IPS-NIHi7 (cell line): Measurements from ENCODE around the gene MYO10.
"Not testable (repeated sequence)": the region's sequence is repeated elsewhere in the genome, so short reads cannot be mapped to it uniquely, and the experiment has no call there.

Experiments
- DNase-seq: peaks from one replicate; pipeline ENCODE4 v3.0.0; 2012; ENCODE audit warnings: mixed read lengths; ENCODE audit errors: extremely low spot score

The MYO10 gene

GRCh38 chr5:16886793-16887345 lies 49.2 kb downstream of the MYO10 start:
- no peak for DNase-seq

GRCh38 chr5:16886366-16886736 lies 49.7 kb downstream of the MYO10 start:
- DNase-seq, result no peak

GRCh38 chr5:16885635-16886365 lies 50.3 kb downstream of the MYO10 start:
- no peak for DNase-seq

- no peak for DNase-seq
Observed at GRCh38 chr5:16884595-16884994, 51.5 kb downstream of the MYO10 start.

- no peak for DNase-seq
Observed at GRCh38 chr5:16883806-16884205, 52.3 kb downstream of the MYO10 start.

- DNase-seq, result no peak
Observed at GRCh38 chr5:16883176-16883575, 52.9 kb downstream of the MYO10 start.

GRCh38 chr5:16881251-16881650 lies 54.8 kb downstream of the MYO10 start:
- no peak for DNase-seq

- DNase-seq, result no peak
Observed at GRCh38 chr5:16880547-16880946, 55.5 kb downstream of the MYO10 start.

- no peak for DNase-seq
Observed at GRCh38 chr5:16879650-16880049, 56.4 kb downstream of the MYO10 start.

- DNase-seq, result no peak
Observed at GRCh38 chr5:16879191-16879590, 56.9 kb downstream of the MYO10 start.

- no peak for DNase-seq
Observed at GRCh38 chr5:16877267-16877935, 58.7 kb downstream of the MYO10 start.

GRCh38 chr5:16874424-16874823 lies 61.7 kb downstream of the MYO10 start:
- DNase-seq, result not testable (repeated sequence)

GRCh38 chr5:16871746-16872339 lies 64.2 kb downstream of the MYO10 start:
- DNase-seq, result no peak

GRCh38 chr5:16870878-16871277 lies 65.2 kb downstream of the MYO10 start:
- DNase-seq, result no peak

- no peak for DNase-seq
Observed at GRCh38 chr5:16869821-16870796, 66.0 kb downstream of the MYO10 start.

GRCh38 chr5:16867577-16867953 lies 68.5 kb downstream of the MYO10 start:
- DNase-seq, result no peak

- DNase-seq, result peak; percentile 50
Observed at GRCh38 chr5:16866795-16867576, 69.1 kb downstream of the MYO10 start.

- no peak for DNase-seq
Observed at GRCh38 chr5:16866273-16866672, 69.8 kb downstream of the MYO10 start.

- no peak for DNase-seq
Observed at GRCh38 chr5:16865151-16865550, 70.9 kb downstream of the MYO10 start.

- DNase-seq, result no peak
Observed at GRCh38 chr5:16864631-16865131, 71.4 kb downstream of the MYO10 start.
